GM21390 (cell line): ENCODE measurements around the gene FGFR4.
A peak's percentile ranks its signal among the peaks of the same experiment; 100 is the strongest.
"Not testable (repeated sequence)": the region's sequence is repeated elsewhere in the genome, so short reads cannot be mapped to it uniquely, and the experiment has no call there.

ENCODE experiments used
- ATAC-seq: cut with Tn5 transposase; IDR thresholded peaks from one replicate; pipeline ENCODE4 v1.9.1; 2021; ENCODE audit not compliant: unreplicated experiment

Gene FGFR4

DNA sequence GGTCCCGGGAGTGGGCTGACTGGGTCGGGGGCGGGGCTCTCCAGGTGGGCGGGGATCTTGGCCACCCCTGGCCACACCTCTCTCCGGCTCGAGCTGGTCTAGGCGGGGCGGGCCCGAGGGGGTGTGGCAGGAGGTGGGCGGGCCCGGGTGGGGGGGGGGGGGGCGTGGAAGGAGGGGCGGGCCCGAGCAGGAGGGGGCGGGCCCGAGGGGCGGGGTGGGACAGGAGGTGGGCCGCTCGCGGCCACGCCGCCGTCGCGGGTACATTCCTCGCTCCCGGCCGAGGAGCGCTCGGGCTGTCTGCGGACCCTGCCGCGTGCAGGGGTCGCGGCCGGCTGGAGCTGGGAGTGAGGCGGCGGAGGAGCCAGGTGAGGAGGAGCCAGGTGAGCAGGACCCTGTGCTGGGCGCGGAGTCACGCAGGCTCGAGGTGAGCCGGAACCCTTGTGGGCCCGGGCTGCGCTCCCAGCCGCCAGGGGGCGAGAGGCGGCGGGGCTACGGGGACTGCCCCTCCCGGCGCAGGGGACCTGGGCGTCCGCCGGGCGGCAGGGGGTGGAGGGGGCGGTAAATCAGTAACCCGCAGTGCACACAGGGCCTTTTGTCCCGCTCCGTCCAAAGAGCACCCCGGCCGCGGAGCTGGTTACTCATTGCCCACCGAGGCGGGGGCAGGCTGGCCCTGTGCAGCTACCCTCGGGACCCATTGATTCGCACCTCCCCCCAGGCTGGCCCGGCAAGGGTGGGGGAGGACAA is at the start of gene FGFR4:
TSS of gene FGFR4 (plus strand) at position 262 of the 744 bp plus-strand sequence. CDS start 2,688 bp downstream, outside the sequence.
- ATAC-seq: peak; percentile 60

DNA sequence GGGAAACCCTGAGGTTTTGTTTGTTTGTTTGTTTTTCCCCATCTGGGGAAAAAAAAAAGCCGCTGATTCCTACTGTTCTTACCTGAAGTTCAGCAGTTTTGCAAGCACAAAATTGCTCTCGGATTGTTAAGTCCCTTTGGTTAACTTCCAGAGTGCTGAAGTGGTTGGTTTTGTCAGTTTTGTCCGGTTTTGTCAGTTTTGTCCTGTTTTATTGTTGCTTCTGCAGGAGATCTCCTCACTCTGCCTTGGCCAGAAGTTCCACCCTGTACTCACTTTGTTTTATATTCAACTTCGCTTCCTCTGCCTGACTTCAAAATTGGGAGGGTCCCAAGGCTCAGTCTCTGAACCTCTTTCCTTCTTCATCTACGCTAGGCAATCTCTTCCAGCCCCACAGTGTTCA is 49.8 kb upstream of the FGFR4 start:
- no peak for ATAC-seq

DNA sequence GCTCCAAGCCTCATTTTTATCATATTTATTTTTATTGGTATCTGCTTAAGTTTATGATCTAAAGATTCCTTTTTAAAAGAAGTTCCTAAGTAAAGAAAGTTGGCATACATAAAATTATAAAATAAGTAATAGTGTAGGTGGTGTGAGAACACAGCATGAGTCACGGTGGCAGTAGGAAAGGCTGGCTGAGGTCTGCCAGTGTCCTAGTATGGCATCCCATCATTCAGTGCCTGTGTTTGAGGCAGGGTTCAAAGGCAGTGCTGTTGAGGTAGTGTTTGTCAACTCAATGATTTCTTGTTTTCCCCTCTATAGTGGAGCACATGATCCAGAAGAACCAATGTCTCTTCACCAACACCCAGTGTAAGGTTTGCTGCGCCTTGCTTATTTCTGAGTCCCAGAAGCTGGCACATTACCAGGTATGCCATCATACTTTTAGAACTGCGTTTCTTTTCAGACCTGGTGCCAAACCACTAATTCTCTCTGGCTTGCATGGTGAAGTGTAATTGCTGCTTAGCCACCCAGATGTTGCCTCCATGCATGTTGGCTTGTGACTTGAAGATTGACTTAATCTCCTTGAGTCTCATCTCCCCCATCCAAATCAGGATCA is 45.8 kb upstream of the FGFR4 start:
- ATAC-seq: no peak

DNA sequence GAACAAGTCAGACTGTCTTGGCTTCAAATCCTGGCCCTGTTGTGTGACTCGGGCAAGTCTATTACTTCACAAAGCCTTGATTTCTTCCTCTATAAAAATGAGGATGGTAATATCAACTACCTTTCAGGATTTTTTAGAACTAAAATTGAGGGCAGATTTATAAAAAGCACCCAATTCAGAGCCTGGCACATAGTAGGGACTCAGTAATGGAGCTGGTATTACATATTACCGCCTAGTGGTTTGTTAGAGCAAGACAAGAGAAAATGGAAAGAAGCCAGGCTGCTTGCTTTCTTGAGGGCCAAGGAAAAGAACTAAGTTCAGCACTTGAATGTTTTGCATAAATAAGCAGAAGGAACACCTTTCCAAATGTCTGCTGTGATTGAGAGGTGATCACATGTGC is 44.8 kb upstream of the FGFR4 start:
- ATAC-seq: no peak

DNA sequence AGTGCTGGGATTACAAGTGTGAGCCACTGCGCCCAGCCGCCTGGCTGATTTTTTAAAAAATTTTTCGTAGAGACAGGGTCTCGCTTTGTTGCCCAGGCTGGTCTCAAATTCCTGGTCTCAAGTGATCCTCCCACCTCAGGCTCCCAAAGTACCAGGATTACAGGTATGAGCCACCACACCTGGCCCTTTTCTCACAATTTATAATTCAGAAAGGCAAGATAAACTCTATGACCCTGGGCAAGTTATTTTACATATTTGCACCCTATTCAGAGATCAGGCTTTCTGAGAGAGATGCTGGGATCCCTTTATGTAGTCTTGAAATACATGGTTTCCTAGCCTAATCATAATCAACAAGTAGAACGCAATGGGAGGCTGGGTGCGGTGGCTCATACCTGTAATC is 43.6 kb upstream of the FGFR4 start:
- no peak for ATAC-seq

DNA sequence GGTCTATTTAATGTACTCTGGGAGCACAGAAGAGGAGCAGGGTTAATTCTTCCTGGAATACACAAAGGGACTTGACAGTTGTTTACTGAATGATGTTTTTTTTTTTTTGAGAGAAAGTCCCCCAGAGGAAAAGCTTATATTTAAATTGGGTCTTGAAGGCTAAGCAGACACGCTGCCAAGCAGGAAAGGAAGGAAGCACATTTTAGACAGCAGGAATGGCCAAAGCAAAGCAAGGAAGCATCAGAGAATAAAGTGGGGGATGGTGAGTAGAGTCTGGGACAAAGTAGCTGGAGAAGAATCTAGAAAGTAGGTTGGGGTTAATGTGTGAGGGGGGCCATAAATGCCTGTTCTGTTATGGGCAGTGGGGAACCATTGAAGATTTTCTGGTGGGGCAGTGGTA is 42.8 kb upstream of the FGFR4 start:
- ATAC-seq: no peak

DNA sequence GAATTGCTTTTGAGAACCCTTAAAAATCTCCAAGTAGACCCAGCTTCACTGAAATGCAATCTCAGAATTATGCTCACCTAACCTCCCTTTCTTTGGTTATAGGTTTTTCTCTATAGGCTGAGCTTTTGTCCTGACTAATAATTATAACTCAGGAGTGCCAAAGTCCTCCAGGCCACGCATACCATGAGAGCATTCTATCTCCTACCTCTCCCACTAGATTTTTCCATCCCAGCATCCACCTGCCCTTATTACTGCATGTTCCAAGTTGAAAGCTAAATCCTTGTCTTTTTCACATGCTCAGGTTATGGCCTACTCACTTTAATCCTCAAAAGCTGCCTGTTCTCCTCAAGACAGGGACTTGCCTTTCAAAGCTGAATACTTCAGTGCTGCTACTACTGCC is 42.1 kb upstream of the FGFR4 start:
- no peak for ATAC-seq

DNA sequence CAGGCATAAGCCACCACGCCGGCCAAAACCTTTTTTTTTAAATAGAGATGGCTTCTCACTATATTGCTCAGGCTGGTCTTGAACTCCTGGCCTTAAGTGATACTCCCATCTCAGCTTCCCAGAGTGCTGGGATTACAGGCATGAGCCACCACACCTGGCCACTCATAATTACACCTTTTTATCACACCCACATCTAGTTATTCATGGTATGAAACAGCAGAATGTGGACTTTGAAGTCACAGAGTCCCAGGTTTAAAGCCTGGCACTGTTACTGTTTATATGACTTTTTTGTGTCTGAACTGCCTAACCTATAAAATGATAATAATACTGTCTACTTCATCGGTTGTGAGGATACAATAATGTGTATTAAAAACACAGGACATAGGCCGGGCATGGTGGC is 41.1 kb upstream of the FGFR4 start:
- ATAC-seq: no peak

DNA sequence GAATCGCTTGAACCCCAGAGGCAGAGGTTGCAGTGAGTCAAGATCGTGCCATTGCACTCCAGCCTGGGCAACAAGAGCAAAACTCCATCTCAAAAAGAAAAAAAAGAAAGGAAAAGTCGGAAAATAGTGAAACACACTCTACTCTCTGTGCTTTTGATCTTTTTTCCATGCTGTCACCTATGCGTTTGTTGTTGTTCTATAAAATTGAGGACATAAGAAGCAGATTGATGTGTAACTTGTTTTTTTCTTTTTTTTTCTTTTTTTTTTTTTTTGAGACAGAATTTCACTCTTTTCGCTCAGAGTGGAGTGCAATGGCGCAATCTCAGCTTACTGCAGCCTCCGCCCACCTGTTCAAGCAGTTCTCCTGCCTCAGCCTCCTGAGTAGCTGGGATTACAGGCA is 38.2 kb upstream of the FGFR4 start:
- ATAC-seq: not testable (repeated sequence)

DNA sequence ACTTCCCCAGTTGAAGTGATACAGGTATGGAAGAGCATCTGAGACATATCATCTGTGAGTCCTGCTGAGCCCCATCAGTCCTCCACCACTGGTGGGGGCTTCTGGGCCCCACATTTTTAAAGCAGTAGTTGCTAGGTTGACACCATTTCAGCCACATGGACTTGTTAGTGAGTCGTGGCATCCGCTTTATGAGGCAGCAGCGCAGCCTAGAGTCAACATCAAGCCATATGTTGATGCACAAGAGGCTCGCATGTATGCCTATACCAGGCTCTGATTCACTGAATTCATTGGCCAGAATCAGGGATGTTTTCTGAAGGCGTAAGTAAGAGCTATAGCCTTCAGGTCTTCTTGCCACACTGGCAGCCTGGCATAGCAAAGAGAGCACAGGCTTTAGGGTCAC is 37.4 kb upstream of the FGFR4 start:
- ATAC-seq: no peak

DNA sequence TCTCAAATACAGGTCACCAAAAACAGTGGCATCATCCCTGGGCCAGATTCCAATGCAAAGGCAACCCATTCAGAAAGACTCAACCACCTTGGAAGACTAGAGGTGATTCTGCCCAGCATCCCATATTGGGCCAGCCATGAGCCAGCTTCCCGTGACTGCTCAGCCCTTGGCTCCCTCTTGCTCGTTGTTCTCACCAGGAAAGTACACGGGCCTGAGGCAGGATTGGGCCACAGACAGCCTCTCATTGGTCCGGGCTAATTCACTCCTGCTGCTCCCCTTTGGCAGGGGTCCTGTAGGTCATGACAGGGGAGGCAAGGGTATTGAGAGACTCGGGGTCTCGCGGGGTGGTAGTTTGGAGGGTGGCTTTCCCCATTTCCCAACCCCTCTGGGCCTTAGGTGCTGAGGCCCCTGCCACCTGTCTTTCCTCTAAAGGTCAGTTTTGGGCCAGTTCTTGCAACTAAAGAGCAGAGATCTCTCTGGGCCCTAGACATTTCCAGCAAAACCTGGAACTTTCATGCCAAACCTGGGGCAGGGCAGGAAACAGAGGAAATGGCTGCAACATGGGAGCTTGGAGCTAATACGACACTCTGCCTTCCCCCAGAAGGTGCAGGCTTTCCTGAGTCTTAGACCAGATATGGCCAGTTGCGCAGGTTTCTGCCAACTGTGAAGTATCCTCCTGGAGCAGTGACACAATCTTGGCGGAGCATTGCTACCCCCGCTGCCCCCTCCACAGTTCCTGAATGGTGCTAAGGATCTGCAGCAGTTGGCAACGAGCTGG is 22.0 kb upstream of the FGFR4 start:
- no peak for ATAC-seq

DNA sequence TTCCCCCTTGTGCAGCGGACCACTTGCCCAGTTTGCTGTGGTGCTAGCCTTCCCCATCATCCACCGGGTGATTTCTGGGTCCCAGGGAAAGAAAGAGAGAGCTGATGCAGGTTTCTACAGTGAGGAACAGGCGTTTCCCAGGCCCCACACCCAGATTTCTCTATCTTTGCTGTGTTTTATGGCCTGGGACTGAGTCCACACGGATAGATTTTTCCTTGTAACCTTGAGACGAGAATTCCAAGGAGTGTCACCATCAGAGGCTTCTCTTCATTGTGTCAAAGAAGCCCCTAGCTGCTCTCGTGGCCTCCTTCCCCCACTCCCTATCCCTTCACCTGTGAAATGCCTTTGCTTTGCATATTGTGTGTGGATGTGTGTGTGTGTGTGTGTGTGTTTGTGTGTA is 21.2 kb upstream of the FGFR4 start:
- ATAC-seq: no peak

DNA sequence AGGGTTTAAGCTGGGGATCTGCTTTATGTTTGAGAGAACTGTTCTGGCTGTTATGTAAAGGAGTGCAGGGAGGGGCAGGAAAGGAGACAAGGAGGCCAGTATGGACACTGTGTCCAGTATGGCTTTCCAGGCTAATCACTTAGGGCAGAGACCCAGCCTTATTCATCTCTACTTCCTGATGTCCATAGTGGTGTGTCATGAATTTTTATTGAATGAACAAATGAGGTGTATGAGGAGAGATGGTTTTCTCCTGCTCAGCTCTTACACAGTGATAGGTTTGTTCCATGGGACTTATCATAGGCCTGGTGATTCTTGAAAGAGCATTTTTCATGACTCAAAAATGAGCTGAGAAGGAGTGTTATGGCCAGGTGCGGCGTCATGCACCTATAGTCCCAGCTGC is 20.5 kb upstream of the FGFR4 start:
- ATAC-seq: no peak

DNA sequence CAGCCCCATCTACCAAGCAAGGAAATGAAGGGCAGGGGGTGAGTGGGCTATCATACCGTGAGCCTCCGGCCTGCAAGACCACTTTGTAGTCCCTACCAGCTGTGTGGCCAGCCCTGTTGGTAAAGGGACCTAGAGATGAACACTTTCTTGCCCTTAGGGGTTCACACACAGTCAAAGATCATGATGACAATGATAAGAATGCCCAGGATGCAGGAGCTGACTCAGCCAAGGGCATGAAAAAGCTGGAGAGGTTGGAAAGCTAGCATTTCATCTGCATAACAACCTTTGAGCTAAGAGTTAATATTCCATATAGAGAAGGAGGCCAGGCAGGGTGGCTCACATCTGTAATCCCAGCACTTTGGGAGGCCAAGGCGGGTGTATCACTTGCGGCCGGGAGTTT is 19.2 kb upstream of the FGFR4 start:
- no peak for ATAC-seq

DNA sequence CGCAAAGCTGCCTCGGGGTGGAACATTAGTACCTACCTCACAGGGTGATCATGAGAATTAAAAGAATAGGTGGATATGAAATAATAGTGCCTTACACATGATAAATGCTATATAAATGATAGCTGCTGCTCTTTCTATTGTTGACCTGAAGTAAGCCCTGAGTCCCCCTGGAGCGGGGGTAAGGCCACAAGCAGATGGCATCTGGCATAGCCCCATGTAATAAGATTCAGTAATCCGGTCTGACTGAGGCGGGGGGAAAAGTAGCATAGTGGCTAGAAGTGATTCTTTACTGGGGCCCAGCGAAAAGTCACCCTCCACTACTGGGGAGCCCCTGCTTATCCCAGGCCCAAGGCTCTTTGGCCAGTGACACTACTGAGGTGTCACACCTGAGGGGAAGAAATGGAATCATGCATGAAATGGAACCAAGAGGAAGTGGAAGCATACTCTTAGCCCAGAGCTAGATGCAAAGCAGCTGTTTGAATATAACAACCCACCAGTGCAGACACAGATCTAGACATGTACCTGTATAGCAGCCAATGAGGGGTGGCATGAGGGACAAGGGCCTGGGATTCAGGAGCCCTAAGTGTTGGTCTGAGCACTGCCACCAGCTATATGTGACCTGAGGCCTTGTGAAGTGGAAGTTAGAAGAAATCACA is 16.1 kb upstream of the FGFR4 start:
- ATAC-seq: no peak

DNA sequence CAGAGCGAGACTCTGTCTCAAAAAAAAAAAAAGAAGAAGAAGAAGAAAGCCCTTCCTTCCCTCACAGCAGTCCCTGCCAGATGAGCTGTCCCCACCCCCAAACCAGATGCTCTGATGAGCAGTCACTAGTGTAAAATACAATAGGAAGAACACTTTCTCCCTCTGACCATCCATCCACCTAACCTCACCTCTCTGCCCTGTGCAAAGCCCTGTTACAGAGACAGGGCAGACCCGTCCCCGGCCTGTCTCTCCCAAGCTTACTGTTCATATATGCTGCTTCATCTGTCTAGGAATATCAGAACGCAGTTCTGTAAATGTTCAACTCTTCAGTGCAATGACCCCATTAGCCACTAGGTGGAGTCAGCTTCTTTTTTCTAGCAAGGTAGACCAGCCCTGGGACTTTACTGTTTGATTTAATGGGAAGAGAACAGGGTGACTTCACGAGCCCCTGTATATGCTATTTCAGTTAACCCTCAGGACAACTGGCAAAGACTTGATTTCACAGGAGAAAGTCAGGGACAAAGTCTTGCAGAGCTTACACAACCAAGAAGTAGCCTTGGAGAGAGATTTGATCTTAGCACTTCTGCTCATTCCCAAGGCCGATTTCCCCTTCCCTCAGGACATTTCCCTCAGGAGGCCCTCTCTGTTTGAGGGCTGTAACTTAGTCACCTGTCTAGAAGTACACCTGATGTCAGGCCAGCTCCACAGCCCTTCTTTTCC is 14.9 kb upstream of the FGFR4 start:
- peak; percentile 59 for ATAC-seq

DNA sequence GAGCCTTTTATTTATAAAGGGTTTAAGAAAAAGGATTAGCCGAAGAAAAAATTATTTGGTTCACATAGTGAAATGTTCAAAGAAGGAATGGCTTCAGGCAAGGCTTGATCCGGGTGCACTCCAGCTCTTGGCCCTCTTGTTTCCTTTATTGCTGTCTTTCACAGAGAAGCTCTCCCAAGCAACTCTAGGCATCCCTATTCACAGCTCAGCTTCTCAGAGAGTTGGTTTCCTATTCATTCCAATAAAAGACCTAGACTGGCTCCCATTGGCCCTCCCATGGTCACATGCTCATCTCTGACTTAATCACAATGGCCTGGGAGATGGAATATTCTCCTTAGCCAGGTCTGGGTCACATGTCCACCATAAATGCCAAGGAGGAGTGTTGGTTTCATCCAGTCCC is 9.4 kb upstream of the FGFR4 start:
- ATAC-seq: no peak

DNA sequence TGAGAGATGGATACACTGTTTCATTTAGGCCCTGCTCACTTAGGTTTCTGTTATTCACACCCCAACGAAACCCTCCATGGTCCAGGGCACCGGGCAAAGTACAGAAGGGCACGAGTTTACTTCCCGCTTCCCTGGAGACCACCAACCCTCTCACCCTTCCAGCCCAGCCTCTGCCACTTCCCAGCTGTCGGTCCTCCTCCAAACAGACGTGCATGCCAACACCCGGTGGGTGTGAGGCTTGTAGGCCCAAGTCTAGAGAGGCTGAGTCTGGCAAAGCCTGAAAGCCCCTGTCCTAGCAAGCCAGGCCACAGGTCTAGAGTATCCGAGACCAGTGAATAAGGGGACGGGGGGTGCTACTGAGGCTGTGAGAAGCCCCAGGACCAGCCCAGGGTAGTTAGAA is 7.1 kb upstream of the FGFR4 start:
- ATAC-seq: no peak

DNA sequence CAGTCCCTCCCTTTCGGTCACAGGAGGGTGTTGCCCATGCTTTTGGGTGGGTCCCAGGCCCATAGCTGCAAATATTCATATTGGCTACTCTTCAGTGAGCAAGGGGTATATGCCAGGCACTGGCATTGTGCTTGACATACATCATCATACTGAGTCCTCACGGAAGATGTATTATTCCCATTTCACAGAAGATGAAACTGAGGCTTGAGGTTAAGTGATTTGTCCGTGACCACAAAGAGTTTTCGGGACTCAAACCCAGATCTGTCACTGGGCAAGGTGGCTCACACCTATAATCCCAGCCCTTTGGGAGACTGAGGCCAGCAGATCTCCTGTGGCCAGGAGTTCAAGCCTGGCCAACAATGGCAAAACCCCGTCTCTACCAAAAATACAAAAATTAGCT is 6.5 kb upstream of the FGFR4 start:
- no peak for ATAC-seq

DNA sequence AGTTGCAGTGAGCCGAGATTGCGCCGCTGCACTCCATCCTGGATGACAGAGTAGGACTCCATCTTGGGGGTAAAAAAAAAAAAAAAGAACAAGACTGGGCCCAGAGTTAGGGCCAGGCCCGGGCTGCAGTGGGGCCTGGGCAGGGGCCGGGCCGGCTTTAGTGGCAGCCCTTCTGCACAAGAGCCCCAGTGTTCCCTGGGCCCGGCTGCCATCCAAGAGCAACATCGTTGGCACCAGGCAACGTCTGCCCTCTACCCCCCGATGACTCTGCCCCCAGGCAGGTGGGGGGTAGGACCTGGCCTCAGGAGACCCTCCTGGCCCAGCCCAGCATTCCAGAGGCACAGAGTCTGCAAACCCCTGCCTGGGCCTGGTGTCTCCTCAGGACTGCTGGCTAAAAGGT is 4.9 kb upstream of the FGFR4 start:
- ATAC-seq: no peak

DNA sequence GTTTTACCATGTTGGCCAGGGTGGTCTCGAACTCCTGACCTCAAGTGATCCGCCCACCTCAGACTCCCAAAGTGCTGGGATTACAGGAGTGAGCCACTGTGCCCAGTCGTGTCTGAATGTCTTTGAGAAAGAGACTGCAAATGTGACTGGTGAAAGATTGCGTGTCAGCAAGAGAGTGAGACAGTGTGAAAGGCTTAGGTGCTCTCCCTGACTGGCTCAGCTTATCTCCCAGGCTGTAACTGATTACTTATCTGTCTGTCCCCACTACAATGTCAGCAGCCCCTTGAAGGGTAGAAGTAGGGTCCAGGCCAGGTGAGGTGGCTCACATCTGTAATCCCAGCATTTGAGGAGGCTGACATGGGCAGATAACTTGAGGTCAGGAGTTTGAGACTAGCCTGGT is 3.4 kb upstream of the FGFR4 start:
- ATAC-seq: no peak
